Activated T-cell treated with anti-CD3 and anti-CD28 coated beads, Interleukin-2, amount 50 U/mL, for 4 hours (primary cell): Measurements from ENCODE around the gene FRY. TPM values are rescaled to one million over a fixed set of nuclear protein-coding genes. Genes with fewer than 3 reads are reported as not detected.

Source experiments
- ATAC-seq, 2 donors: fragments of 200-7000 bp; cut with Tn5 transposase; one replicate each; pipeline ENCODE4 v1.10.0; 2021
- DNase-seq: peaks from one replicate; pipeline ENCODE4 v3.0.0-alpha.2; 2020
- H3K27me3 Mint-ChIP-seq: one replicate; pipeline ENCODE4 v1.8.0; 2021; ENCODE audit warnings: low read depth, mixed read lengths
- H3K36me3 Mint-ChIP-seq: one replicate; pipeline ENCODE4 v1.8.0; 2022; ENCODE audit warnings: mixed read lengths; ENCODE audit not compliant: insufficient read depth
- H3K4me1 Mint-ChIP-seq: one replicate; pipeline ENCODE4 v1.8.0; 2021; ENCODE audit warnings: low read depth, mixed read lengths
- H3K4me3 Mint-ChIP-seq: one replicate; pipeline ENCODE4 v1.8.0; 2021; ENCODE audit warnings: mild to moderate bottlenecking, moderate library complexity, mixed read lengths
- H3K9me3 Mint-ChIP-seq: one replicate; pipeline ENCODE4 v1.8.0; 2021; ENCODE audit warnings: mixed read lengths
- total RNA-seq, 3 donors: library from RNA; stranded (reverse); gene quantifications; one replicate each; pipeline ENCODE4 v1.2.1, GENCODE V29; 2021

FRY gene
- total RNA-seq, 3 donors from 2014 or later = 0.74 to 1.0 (median 0.87) TPM

- Mint-ChIP-seq H3K9me3 (no peaks in the 10 kb centered on the region), H3K4me3 (no peak overlapping the region), H3K4me1 (no peaks in the 10 kb centered on the region), H3K36me3 (peaks cover 3% of the 10 kb centered on the region), H3K27me3 (no peaks in the 10 kb centered on the region)
- DNase-seq (no peak), ATAC-seq (no peak)
These were observed 148.1 kb downstream of the FRY start for GRCh38 chr13:32179708-32180107.

DNA sequence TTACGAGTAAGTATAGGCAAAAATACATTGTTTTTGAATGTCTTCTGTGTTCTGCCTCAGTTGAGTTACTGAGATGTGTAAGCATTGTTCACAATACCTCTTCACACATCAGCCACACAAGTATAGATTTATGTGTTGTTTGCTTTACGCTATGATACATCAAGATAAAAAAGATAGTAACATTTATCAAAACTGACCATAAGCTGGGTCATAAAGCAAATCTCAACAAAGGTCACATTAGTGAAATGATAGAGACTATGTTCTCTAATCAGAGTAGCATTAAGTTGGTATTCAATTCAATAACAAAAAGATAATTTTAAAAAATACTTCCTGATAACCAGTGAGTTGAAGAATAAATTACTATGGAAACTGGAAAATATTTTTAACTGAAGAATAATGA is 156.1 kb downstream of the FRY start:
- H3K4me1 Mint-ChIP-seq = no peaks in the 10 kb centered on the region
- no peak overlapping the region for H3K4me3 Mint-ChIP-seq
- peaks cover 6% of the 10 kb centered on the region for H3K36me3 Mint-ChIP-seq
- DNase-seq (no peak), ATAC-seq (no peak)
- no peaks in the 10 kb centered on the region for H3K9me3 Mint-ChIP-seq
- H3K27me3 Mint-ChIP-seq = no peaks in the 10 kb centered on the region

- DNase-seq (no peak), ATAC-seq (no peak)
- Mint-ChIP-seq H3K4me3 (no peak overlapping the region), H3K36me3 (peaks cover 2% of the 10 kb centered on the region), H3K4me1 (no peaks in the 10 kb centered on the region), H3K27me3 (no peaks in the 10 kb centered on the region), H3K9me3 (no peaks in the 10 kb centered on the region)
These were observed 160.0 kb downstream of the FRY start for GRCh38 chr13:32191452-32191998.

DNA sequence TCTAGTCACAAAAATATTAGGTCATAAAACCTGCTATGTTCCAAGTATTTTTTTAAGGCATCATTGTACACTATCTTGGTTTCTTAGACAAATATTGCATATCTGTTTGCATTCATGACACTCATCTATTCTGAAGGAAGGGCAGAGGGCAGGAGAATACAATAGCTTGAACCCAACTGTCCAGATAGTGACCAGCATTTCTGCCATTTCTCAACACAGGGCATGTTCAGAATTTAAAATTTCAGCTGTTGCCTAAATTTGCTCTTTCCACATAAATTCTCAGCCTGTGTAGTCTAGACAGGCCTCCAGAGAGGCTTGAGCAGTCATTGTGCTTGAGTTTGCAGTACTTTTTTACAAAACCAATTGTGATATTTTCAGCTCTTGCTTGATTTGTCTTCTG is 164.1 kb downstream of the FRY start:
- H3K4me1 Mint-ChIP-seq = no peaks in the 10 kb centered on the region
- H3K36me3 Mint-ChIP-seq = no peaks in the 10 kb centered on the region
- H3K27me3 Mint-ChIP-seq = no peaks in the 10 kb centered on the region
- DNase-seq = no peak
- H3K4me3 Mint-ChIP-seq = no peak overlapping the region
- no peak for ATAC-seq
- H3K9me3 Mint-ChIP-seq = no peaks in the 10 kb centered on the region

- Mint-ChIP-seq H3K36me3 (no peaks in the 10 kb centered on the region), H3K27me3 (no peaks in the 10 kb centered on the region), H3K4me1 (no peaks in the 10 kb centered on the region), H3K9me3 (no peaks in the 10 kb centered on the region), H3K4me3 (no peak overlapping the region)
- ATAC-seq = no peak
- DNase-seq = no peak
These were observed 167.6 kb downstream of the FRY start for GRCh38 chr13:32199168-32199567.

DNA sequence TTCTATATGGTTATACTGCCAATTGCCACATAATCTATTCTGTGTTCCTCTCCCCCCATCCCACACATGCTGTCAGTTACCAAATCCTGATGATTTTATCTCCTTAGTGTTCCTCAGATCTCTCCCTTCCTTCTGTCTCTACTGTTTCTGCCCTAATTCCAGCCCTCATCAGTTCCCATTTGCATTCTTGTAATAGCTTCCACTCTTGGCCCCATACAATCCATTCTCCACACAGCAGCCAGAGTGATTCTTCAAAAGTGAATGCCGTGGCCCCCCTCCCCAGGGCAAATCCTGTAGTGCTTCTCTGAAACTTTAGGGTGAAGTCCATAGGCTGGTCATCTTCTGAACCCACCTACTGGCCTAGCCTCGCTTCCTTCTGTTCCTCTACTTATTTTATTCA is 169.2 kb downstream of the FRY start:
- H3K4me3 Mint-ChIP-seq = no peak overlapping the region
- no peaks in the 10 kb centered on the region for H3K27me3 Mint-ChIP-seq
- no peak for DNase-seq
- no peaks in the 10 kb centered on the region for H3K36me3 Mint-ChIP-seq
- H3K4me1 Mint-ChIP-seq = no peaks in the 10 kb centered on the region
- no peaks in the 10 kb centered on the region for H3K9me3 Mint-ChIP-seq
- ATAC-seq = no peak

- ATAC-seq (no peak), DNase-seq (no peak)
- Mint-ChIP-seq H3K9me3 (no peaks in the 10 kb centered on the region), H3K4me3 (no peak overlapping the region), H3K27me3 (no peaks in the 10 kb centered on the region), H3K36me3 (no peaks in the 10 kb centered on the region), H3K4me1 (no peaks in the 10 kb centered on the region)
These were observed 170.2 kb downstream of the FRY start for GRCh38 chr13:32201809-32202208.

DNA sequence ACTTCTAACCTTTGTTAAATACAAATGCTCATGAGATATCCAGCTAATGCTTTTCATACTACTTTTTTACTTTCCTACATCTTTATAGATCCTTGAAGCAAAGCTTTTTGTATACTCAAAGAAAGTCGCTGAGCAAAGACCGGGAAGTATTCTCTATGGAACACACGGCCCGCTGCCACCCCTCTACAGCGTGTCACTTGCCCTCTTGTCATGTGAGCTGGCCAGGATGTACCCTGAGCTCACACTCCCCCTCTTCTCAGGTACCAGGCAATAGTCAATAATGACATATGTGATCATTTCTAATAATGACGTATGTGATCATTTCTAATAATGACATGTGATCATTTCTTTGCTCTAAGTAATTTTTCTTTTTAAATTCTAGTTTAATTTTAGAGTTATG is 170.7 kb downstream of the FRY start:
- H3K9me3 Mint-ChIP-seq = no peaks in the 10 kb centered on the region
- no peaks in the 10 kb centered on the region for H3K4me1 Mint-ChIP-seq
- no peak overlapping the region for H3K4me3 Mint-ChIP-seq
- DNase-seq (no peak), ATAC-seq (no peak)
- no peaks in the 10 kb centered on the region for H3K36me3 Mint-ChIP-seq
- H3K27me3 Mint-ChIP-seq = no peaks in the 10 kb centered on the region

GRCh38 chr13:32203221-32203620 is 171.6 kb downstream of the FRY start:
- Mint-ChIP-seq H3K36me3 (no peaks in the 10 kb centered on the region), H3K4me1 (no peaks in the 10 kb centered on the region), H3K9me3 (no peaks in the 10 kb centered on the region), H3K27me3 (no peaks in the 10 kb centered on the region), H3K4me3 (no peak overlapping the region)
- no peak for DNase-seq
- no peak for ATAC-seq

GRCh38 chr13:32203736-32204135 is 172.2 kb downstream of the FRY start:
- DNase-seq = no peak
- Mint-ChIP-seq H3K27me3 (no peaks in the 10 kb centered on the region), H3K36me3 (no peaks in the 10 kb centered on the region), H3K4me3 (no peak overlapping the region), H3K4me1 (no peaks in the 10 kb centered on the region), H3K9me3 (no peaks in the 10 kb centered on the region)
- no peak for ATAC-seq

DNA sequence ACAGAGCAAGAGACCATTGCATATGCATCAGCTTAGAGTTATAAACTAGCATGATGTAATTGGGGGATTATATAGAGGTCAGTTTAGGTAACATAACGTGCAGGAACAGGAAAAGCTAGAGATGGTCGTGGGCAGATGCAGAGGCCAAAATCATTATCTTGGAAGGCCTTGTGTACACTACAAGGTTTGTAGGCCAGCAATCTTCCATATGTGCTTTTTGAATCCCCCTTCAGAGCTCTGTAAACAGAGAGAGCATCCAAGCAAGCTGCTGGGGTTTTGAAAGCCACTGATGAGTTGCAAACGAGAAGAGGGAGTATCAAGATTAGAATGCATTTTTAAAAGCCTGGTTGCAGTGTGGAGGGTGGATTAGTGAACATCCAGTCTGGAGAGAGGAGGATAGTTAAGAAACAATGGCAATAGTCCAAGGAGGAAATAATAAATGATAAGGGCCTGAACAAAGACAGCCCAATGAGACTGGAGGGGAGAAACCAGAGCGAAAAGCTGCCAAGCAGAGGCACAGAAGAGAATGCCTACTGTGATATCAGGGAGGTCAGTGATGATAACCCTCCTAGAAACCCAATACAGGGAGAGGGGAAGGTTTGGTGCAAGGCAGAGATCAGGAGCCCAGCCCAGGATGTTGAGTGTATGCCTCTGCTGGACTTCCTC is 174.0 kb downstream of the FRY start:
- DNase-seq = no peak
- Mint-ChIP-seq H3K36me3 (no peaks in the 10 kb centered on the region), H3K4me1 (no peaks in the 10 kb centered on the region), H3K27me3 (no peaks in the 10 kb centered on the region), H3K9me3 (no peaks in the 10 kb centered on the region), H3K4me3 (no peak overlapping the region)
- ATAC-seq = no peak

- no peaks in the 10 kb centered on the region for H3K9me3 Mint-ChIP-seq
- DNase-seq (no peak), ATAC-seq (no peak)
- H3K4me1 Mint-ChIP-seq = no peaks in the 10 kb centered on the region
- no peaks in the 10 kb centered on the region for H3K27me3 Mint-ChIP-seq
- no peaks in the 10 kb centered on the region for H3K36me3 Mint-ChIP-seq
- no peak overlapping the region for H3K4me3 Mint-ChIP-seq
These were observed 174.6 kb downstream of the FRY start for GRCh38 chr13:32206097-32206740.

- Mint-ChIP-seq H3K36me3 (no peaks in the 10 kb centered on the region), H3K4me1 (no peaks in the 10 kb centered on the region), H3K4me3 (no peak overlapping the region), H3K9me3 (no peaks in the 10 kb centered on the region), H3K27me3 (no peaks in the 10 kb centered on the region)
- DNase-seq = no peak
- no peak for ATAC-seq
These were observed 177.3 kb downstream of the FRY start for GRCh38 chr13:32208860-32209259.

- DNase-seq (no peak), ATAC-seq (no peak)
- H3K27me3 Mint-ChIP-seq = no peaks in the 10 kb centered on the region
- H3K4me1 Mint-ChIP-seq = no peaks in the 10 kb centered on the region
- H3K36me3 Mint-ChIP-seq = no peaks in the 10 kb centered on the region
- no peak overlapping the region for H3K4me3 Mint-ChIP-seq
- no peaks in the 10 kb centered on the region for H3K9me3 Mint-ChIP-seq
These were observed 178.1 kb downstream of the FRY start for GRCh38 chr13:32209652-32210051.

DNA sequence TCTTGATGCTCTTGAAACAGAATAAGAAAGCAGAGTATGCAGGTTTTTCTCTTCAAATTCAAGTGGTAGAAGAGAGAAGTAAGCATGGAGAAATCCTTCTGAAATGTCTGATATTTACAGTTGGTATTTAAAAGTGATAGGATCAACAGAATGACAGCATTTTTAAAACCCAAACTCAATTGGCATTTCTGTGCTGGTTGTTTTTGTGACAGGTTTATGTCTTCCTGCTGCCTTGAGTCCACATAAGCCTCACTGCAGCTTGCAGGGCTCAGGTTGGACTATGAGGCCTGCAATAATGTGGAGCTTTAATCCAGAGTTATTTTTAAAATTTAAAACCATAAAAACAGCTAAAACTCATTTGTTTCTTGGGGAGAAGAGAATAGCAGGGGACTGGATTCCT is 178.5 kb downstream of the FRY start:
- DNase-seq (no peak), ATAC-seq (no peak)
- Mint-ChIP-seq H3K4me3 (no peak overlapping the region), H3K36me3 (no peaks in the 10 kb centered on the region), H3K9me3 (no peaks in the 10 kb centered on the region), H3K4me1 (no peaks in the 10 kb centered on the region), H3K27me3 (no peaks in the 10 kb centered on the region)
